Lung (tissue), 12 donors: Measurements from ENCODE around the gene CTNNBL1. TPM values are rescaled to one million over a fixed set of nuclear protein-coding genes. Genes with fewer than 3 reads are reported as not detected.

ENCODE experiments used
- ATAC-seq: fragments of 200-7000 bp; cut with Tn5 transposase; one replicate; pipeline ENCODE4 v1.9.1; 2020; ENCODE audit warnings: moderate number of reproducible peaks; ENCODE audit not compliant: insufficient read depth, low FRiP score
- DNase-seq, 3 donors: peaks; one replicate each; pipeline ENCODE4 v3.0.0-alpha.2; 2013 to 2017
- H3K27ac ChIP-seq, 2 donors: one replicate each; pipeline ENCODE4 v1.5.1; 2013; ENCODE audit warnings: mild to moderate bottlenecking in 2 of 2, moderate library complexity in 2 of 2, control low read depth in 1 of 2, inconsistent platforms in 1 of 2, low read depth in 1 of 2, low read length in 1 of 2
- H3K27me3 ChIP-seq, 3 donors: one replicate each; pipeline ENCODE4 v1.5.1; 2013; ENCODE audit warnings: low read length in 2 of 3; ENCODE audit not compliant: control insufficient read depth in 3 of 3, insufficient read depth in 3 of 3
- H3K36me3 ChIP-seq, 4 donors: one replicate each; pipeline ENCODE4 v1.5.1; 2013; ENCODE audit warnings: low read length in 4 of 4, mild to moderate bottlenecking in 1 of 4, moderate library complexity in 1 of 4; ENCODE audit not compliant: control insufficient read depth in 4 of 4, insufficient read depth in 4 of 4
- H3K4me1 ChIP-seq, 5 donors: one replicate each; pipeline ENCODE4 v1.5.1; 2013; ENCODE audit warnings: low read length in 5 of 5, mild to moderate bottlenecking in 2 of 5, moderate library complexity in 1 of 5; ENCODE audit not compliant: control insufficient read depth in 5 of 5, insufficient read depth in 5 of 5
- H3K4me3 ChIP-seq: one replicate; pipeline ENCODE4 v1.5.1; 2013; ENCODE audit warnings: mild to moderate bottlenecking, control low read depth, moderate library complexity
- H3K9ac ChIP-seq, 2 donors: one replicate each; pipeline ENCODE4 v1.5.1; 2013; ENCODE audit warnings: low read length in 2 of 2, control low read depth in 1 of 2; ENCODE audit not compliant: insufficient read depth in 1 of 2
- H3K9me3 ChIP-seq, 4 donors: one replicate each; pipeline ENCODE4 v1.5.1; 2013; ENCODE audit warnings: low read length in 3 of 4, mild to moderate bottlenecking in 1 of 4, moderate library complexity in 1 of 4; ENCODE audit not compliant: control insufficient read depth in 4 of 4, insufficient read depth in 3 of 4
- WGBS, 2 donors: extraction: QIAGEN DNeasy Blood & Tissue Kit; methylation state at CpG; one replicate each; pipeline ENCODE4 v1.1.7; 2013; 5-methylcytosine and 5-hydroxymethylcytosine counted together
- polyA plus RNA-seq, 2 donors: library from polyadenylated mRNA; stranded (reverse); fragments of 200-250 nt; gene quantifications; one replicate each; pipeline ENCODE4 v1.2.1, GENCODE V29; 2013
- total RNA-seq, 2 donors: library from RNA; depleted of rRNA in 1 of 2; stranded (reverse); fragments of >200 nt in 1 of 2; gene quantifications; one replicate each; pipeline ENCODE4 v1.2.1, GENCODE V29; 2014 to 2021
- TF ChIP-seq, protein P1 (sequence below): IDR thresholded peaks from 2 replicates; pipeline ENCODE4 v1.5.1; 2012; ENCODE audit warnings: mild to moderate bottlenecking; ENCODE audit errors: control extremely low read depth, extremely low read depth
- donor health status: control.
- donor health status: control.
- donor health status: Bipolar disorder and iron deficiency.
- donor health status: healthy.
- donor health status: DM: yes; HTN: yes; CAD: no.

The CTNNBL1 gene
- total and polyA plus RNA-seq, 4 donors: 38.9 to 53.1 (median 49.2) TPM

DNA sequence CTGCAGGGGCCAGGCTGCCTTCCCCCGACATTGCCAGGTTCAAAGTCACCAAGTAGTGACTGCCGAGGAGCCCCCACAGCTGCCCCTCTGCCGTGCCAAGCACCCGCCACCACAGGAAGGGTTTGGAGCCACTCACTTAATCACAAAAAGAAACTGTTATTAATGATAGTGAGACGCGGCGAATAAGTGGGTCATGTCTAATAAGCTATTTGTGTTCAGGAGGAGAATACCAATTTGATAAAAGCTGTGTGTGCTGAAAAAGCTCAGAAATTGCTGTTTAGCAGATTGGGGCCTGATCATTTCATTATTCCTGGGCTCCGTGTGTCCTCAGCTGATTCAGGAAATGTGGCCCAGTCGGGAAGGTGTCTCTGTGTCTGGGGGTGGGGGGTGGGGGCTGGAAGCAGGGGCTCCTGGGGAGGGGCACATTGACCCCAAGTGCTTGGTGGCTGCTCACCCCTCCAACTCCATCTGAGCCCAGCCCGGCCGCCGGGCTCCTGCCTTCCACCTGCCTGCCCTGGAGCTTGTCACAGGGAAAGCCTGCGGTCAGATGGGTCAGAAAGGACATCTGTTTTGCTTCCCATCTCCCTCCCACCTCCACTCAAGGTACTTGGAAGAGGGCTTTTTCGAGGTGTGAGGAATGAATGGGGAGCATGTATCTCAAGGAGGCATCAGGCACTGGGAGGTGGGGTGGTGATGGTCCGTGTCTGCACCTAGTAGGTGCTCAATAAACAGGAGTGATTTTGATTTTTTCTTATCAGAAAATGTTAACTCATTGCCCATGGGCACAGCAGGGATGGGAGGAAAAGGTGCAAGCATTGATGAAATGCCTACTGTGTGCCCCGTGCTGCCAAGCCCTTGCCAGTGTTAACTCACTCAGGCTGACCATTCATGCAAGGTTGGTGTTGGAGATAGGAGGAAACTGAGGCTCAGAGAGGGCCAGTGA, 212.1 kb downstream of the CTNNBL1 start:
- TF ChIP-seq, protein P1, sequence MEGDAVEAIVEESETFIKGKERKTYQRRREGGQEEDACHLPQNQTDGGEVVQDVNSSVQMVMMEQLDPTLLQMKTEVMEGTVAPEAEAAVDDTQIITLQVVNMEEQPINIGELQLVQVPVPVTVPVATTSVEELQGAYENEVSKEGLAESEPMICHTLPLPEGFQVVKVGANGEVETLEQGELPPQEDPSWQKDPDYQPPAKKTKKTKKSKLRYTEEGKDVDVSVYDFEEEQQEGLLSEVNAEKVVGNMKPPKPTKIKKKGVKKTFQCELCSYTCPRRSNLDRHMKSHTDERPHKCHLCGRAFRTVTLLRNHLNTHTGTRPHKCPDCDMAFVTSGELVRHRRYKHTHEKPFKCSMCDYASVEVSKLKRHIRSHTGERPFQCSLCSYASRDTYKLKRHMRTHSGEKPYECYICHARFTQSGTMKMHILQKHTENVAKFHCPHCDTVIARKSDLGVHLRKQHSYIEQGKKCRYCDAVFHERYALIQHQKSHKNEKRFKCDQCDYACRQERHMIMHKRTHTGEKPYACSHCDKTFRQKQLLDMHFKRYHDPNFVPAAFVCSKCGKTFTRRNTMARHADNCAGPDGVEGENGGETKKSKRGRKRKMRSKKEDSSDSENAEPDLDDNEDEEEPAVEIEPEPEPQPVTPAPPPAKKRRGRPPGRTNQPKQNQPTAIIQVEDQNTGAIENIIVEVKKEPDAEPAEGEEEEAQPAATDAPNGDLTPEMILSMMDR: no peak
- Histone ChIP-seq H3K9me3 (peaks cover 0 to 8% (median 0%) of the 10 kb centered on the region in 4 donors), H3K27me3 (peaks cover 0 to 33% (median 5%) of the 10 kb centered on the region in 3 donors), H3K4me3 (no peak overlapping the region), H3K27ac (no peak overlapping the region), H3K4me1 (peaks cover 0 to 33% (median 12%) of the 10 kb centered on the region in 5 donors), H3K9ac (no peak overlapping the region), H3K36me3 (no peaks in the 10 kb centered on the region)
- ATAC-seq (no peak), DNase-seq (no peak)
- WGBS, 2 donors: 62 to 70% methylated on average over 16 of the region's 16 CpGs

DNA sequence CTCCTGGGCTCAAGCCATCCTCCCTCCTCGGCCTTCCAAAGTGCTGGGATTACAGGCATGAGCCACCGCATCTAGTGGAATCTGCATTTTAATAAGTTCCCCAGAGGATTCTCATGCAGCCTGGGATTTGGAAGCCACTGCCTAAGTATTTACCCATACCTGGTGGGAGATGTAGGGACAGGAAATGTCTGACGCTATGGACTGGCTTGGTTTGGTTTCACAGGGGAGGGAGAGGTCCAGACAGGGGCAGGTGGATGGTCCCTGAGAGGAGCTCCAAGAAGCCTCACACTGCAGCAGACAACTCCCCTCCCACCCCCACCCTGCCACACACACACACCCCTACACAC, 213.5 kb downstream of the CTNNBL1 start:
- peaks cover 0 to 33% (median 2%) of the 10 kb centered on the region in 3 donors for H3K27me3 ChIP-seq
- peaks cover 0 to 41% (median 10%) of the 10 kb centered on the region in 5 donors for H3K4me1 ChIP-seq
- no peaks in the 10 kb centered on the region for H3K36me3 ChIP-seq
- TF ChIP-seq, protein P1: no peak
- peaks cover 0 to 4% (median 0%) of the 10 kb centered on the region in 4 donors for H3K9me3 ChIP-seq
- 45 to 56% methylated on average over 3 of the region's 3 CpGs for WGBS, 2 donors
- DNase-seq: no peak
- no peak overlapping the region for H3K9ac ChIP-seq
- no peak overlapping the region for H3K27ac ChIP-seq
- no peak for ATAC-seq
- H3K4me3 ChIP-seq: no peak overlapping the region

DNA sequence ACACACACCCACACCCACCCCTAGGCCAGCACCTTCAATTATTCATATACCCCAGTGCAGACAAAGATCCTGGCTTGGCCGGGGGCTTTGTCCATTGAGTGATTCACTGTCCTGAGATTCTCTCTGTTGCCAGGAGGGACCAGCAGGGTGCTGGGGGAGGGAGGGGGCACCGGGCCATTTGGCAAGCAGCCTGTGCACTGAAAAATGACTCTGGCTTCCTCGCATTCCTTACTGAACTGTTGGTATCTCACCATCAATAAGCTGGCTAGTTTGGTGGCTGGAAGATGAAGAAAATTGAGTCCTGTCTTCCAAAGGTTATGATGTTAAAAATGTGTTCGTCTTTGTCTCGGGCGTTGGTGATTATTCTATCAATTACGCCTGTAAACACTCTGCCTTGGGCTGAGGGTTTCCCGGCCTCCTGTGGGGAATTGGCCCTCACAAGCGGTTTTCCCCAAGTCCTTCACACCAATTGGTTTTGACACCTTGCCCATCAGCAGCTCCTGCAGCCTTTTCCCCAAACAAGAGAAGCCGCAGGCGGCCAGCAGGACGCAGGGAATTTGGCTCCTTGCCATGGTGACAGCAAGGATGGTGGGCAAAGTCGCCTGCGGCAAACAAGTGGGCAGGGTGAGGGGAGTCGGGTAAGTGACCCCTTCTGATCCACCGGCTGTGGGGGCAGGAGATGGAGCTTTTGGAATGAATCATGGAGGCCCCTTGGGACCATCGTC, 214.0 kb downstream of the CTNNBL1 start:
- peaks cover 0 to 4% (median 0%) of the 10 kb centered on the region in 4 donors for H3K9me3 ChIP-seq
- DNase-seq (peak in 1 of 3 donors; percentile 59), ATAC-seq (no peak)
- H3K9ac ChIP-seq: no peak overlapping the region
- H3K27ac ChIP-seq: no peak overlapping the region
- H3K4me1 ChIP-seq: peaks cover 0 to 41% (median 10%) of the 10 kb centered on the region in 5 donors
- H3K27me3 ChIP-seq: peaks cover 0 to 35% (median 0%) of the 10 kb centered on the region in 3 donors
- no peaks in the 10 kb centered on the region for H3K36me3 ChIP-seq
- 25 to 41% methylated on average over 17 of the region's 17 CpGs for WGBS, 2 donors
- no peak overlapping the region for H3K4me3 ChIP-seq
- TF ChIP-seq, protein P1: no peak
